Left ventricle myocardium inferior (tissue), 1 donor: ENCODE results near the gene NKAIN1. TPM values are rescaled to one million over a fixed set of nuclear protein-coding genes. Genes with fewer than 3 reads are reported as not detected.

Source experiments
- DNase-seq: peaks from one replicate; pipeline ENCODE4 v3.0.0-alpha.2; 2020
- H3K27ac ChIP-seq: fragments of 200-600 bp; replicated peaks from 2 replicates; pipeline ENCODE4 v1.8.0; 2021
- H3K27me3 ChIP-seq: fragments of 200-600 bp; 2 replicates; pipeline ENCODE4 v1.8.0; 2021; ENCODE audit warnings: low read depth
- H3K36me3 ChIP-seq: fragments of 200-600 bp; 2 replicates; pipeline ENCODE4 v1.8.0; 2021
- H3K4me1 ChIP-seq: fragments of 200-600 bp; 2 replicates; pipeline ENCODE4 v1.8.0; 2021
- H3K4me3 ChIP-seq: fragments of 200-600 bp; 2 replicates; pipeline ENCODE4 v1.8.0; 2021; ENCODE audit warnings: mild to moderate bottlenecking, moderate library complexity
- H3K9me3 ChIP-seq: fragments of 200-600 bp; replicated peaks from 2 replicates; pipeline ENCODE4 v1.8.0; 2021
- intact Hi-C: fragments of 100-400 bp; cut with micrococcal nuclease; formaldehyde crosslinking; loops from one replicate; pipeline ENCODE4 v1.11.0; 2022
- total RNA-seq: library from RNA; stranded (reverse); fragmentation: NEBNext Ultra II Directional; extraction: Animal tissue kit (Norgen Biotek cat#: 25700); gene quantifications from one replicate; pipeline ENCODE4 v1.2.1, GENCODE V29; 2021
- TF ChIP-seq, protein P1 (sequence below): fragments of 200-600 bp; IDR thresholded peaks from 2 replicates; pipeline ENCODE4 v1.8.0; 2021; ENCODE audit warnings: antibody characterized with exemption, mild to moderate bottlenecking, borderline replicate concordance
- donor health status: DM: no; HTN: yes; CAD: no; lungs with severe emphysema.

NKAIN1 gene
- total RNA-seq, 1 donor from 2014 or later, result 0.19 TPM

DNA sequence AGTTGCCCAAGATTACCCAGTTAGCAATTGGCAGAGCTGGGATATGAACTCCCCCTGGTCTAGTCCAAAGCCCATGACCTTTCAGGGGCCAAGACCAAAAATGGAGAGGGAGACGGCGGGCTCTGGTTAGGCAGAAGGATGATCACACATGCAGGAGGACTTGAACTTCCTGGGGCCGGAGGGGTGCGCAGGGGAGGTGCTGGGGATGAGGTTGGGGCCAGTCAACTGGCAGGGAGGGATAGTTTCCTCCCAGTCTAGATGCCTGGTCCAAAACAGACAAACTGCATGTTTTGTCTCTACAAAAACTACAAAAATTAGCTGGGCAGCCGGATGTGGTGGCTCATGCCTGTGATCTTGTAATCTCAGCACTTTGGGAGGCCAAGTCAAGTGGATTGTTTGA lies 78.1 kb downstream of the NKAIN1 start:
- no peak for DNase-seq
- intact Hi-C loops, result no loop called here
- Histone ChIP-seq H3K4me1 (peaks cover 6% of the 10 kb centered on the region), H3K4me3 (no peak overlapping the region), H3K27me3 (peaks cover 5% of the 10 kb centered on the region), H3K27ac (no peak overlapping the region), H3K9me3 (no peaks in the 10 kb centered on the region), H3K36me3 (no peaks in the 10 kb centered on the region)
- TF ChIP-seq, protein P1, sequence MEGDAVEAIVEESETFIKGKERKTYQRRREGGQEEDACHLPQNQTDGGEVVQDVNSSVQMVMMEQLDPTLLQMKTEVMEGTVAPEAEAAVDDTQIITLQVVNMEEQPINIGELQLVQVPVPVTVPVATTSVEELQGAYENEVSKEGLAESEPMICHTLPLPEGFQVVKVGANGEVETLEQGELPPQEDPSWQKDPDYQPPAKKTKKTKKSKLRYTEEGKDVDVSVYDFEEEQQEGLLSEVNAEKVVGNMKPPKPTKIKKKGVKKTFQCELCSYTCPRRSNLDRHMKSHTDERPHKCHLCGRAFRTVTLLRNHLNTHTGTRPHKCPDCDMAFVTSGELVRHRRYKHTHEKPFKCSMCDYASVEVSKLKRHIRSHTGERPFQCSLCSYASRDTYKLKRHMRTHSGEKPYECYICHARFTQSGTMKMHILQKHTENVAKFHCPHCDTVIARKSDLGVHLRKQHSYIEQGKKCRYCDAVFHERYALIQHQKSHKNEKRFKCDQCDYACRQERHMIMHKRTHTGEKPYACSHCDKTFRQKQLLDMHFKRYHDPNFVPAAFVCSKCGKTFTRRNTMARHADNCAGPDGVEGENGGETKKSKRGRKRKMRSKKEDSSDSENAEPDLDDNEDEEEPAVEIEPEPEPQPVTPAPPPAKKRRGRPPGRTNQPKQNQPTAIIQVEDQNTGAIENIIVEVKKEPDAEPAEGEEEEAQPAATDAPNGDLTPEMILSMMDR, result no peak

DNA sequence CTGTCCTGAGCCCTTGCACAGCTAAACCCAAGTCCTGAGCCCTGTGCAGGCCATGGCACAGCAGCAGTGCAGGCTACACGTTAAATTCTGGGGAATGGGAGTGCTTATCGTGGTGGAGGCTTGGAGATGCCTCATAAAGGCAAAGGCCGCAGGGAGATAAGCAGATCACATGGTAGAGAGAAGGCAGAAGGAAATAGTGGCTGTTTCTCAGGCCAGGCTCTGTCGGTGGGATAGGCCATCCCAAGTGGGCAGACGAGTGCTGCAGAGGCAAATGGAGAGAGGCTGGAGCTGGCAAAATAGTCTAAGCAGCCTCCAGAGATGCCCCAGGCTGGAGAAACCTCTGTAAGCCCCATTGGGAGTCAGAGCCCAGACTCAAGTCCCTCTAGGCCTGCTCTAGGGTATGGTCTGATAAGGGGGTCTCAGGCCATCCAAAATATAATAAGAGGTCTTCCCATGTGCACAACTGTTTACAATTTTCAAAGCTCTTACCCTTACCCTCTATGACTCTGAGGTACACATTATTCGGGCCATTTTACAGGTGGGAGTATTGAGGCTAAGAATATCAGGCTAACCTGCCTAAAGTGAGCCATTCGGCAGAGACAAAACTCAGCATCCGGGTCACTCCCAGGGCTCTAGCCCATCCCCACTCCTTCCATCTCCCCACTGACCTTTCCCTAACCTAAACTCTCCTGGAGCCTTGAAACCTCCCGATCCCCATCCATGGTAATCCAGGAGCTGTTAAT lies 79.6 kb downstream of the NKAIN1 start:
- intact Hi-C loops, result no loop called here

DNA sequence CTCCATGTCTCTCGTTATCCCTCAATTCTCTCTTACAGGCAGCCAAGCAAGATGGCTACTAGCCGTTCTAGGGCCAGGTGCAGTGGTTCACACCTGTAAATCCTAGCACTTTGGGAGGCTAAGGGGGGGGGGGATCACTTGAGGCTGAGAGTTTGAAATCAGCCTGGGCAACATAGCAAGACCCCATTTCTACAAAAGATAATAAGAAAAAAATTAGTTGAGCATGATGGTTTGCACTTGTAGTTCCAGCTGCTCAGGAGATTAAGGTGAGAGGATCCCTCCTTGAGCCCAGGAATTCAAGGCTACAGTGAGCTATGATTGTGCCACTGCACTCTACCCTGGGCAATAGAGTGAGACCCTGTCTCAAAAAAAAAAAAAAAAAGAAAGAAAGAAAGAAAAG lies 80.4 kb downstream of the NKAIN1 start:
- no peak for DNase-seq
- TF ChIP-seq, protein P1, result no peak
- intact Hi-C loops, result no loop called here
- H3K27ac ChIP-seq, result no peak overlapping the region
- H3K4me3 ChIP-seq, result no peak overlapping the region
- peaks cover 16% of the 10 kb centered on the region for H3K4me1 ChIP-seq
- peaks cover 5% of the 10 kb centered on the region for H3K27me3 ChIP-seq
- H3K9me3 ChIP-seq, result no peaks in the 10 kb centered on the region
- H3K36me3 ChIP-seq, result no peaks in the 10 kb centered on the region

More for the DNA sequence above, 79.6 kb downstream of the NKAIN1 start:
- Histone ChIP-seq H3K36me3 (no peaks in the 10 kb centered on the region), H3K4me3 (no peak overlapping the region), H3K27ac (no peak overlapping the region), H3K4me1 (peaks cover 16% of the 10 kb centered on the region), H3K27me3 (peaks cover 5% of the 10 kb centered on the region), H3K9me3 (no peaks in the 10 kb centered on the region)
- TF ChIP-seq, protein P1, result no peak
- no peak for DNase-seq

DNA sequence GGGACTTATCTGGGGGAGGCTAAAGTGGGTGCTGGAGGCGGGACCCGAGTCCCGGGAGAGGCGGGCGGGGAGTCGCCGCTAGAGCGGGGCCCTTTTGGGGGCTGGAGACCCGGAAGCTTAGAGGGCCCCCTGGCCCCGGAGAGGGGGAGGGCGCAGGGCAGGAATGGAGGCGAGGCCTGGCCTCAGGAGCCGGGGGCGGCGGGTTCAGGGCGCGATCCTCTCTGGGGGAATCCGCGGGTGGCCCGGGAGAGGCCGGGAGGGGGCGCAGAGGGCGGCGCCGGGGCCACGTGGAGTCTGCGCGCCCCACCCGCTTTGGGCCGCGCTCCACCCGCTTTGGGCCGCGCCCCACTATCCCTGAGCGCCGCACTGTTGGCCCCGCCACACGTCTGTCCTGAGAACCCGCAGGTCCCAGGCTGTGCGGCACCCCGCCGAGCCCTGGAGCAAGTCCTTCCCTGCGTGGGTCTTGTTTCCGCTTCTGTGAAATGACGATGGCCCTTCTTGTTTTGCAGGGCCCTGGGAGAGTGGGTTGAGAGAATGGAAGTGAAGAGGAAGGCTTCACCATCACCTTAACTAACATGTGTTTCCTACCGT lies 84.4 kb downstream of the NKAIN1 start:
- intact Hi-C loops, result no loop called here
- TF ChIP-seq, protein P1, result peak; percentile 41
- Histone ChIP-seq H3K9me3 (no peaks in the 10 kb centered on the region), H3K27me3 (no peaks in the 10 kb centered on the region), H3K36me3 (no peaks in the 10 kb centered on the region), H3K27ac (peak overlapping the region; percentile 74), H3K4me1 (peaks cover 10% of the 10 kb centered on the region), H3K4me3 (peak overlapping the region; percentile 79)
- peak; percentile 69 for DNase-seq

DNA sequence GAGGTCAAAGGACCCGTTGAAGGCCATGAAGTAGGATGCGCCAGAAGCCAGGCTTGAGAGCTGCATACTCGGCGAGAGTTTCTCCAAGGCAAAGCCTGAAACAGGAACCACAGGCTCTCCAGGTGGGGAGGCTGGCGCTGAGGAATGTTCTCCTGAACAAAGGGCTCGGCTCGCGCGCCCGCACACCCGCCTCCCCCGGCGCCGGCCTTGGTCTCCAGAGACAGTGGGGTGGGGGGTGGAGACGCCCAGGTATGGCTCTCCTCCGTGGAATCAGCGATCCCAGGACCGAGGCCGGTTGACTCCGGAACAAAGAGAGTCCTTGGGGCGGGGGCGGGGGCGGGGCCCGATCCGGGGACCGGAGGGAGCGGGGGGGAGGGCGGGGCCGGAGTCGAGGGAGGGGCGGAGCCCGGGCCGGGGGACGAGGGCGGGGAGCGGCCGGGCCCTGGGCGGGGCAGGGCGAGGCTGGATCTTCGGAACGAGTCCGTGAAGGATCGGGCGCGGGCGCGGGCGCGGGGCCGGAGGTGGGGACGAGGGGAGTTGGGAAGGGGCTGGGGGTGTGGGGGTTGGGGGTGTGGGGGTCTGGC lies 85.0 kb downstream of the NKAIN1 start:
- DNase-seq, result peak; percentile 67
- H3K4me3 ChIP-seq, result peak overlapping the region; percentile 79
- no peaks in the 10 kb centered on the region for H3K9me3 ChIP-seq
- no peaks in the 10 kb centered on the region for H3K36me3 ChIP-seq
- peaks cover 10% of the 10 kb centered on the region for H3K4me1 ChIP-seq
- intact Hi-C loops, result no loop called here
- TF ChIP-seq, protein P1, result no peak
- no peaks in the 10 kb centered on the region for H3K27me3 ChIP-seq
- peak overlapping the region; percentile 74 for H3K27ac ChIP-seq
